H1 (cell line): ENCODE measurements around the gene RAB36. TPM values are rescaled to one million over a fixed set of nuclear protein-coding genes. Genes with fewer than 3 reads are reported as not detected.

Source experiments
- EP300 ChIP-seq, 2 experiments: IDR thresholded peaks; 1 replicate in 1 of 2; 2 replicates in 1 of 2; pipeline ENCODE4 v1.6.1; 2011 to 2012; ENCODE audit warnings: low read depth in 2 of 2, low read length in 2 of 2, mild to moderate bottlenecking in 2 of 2, borderline replicate concordance in 1 of 2, inconsistent platforms in 1 of 2, moderate library complexity in 1 of 2
- SRF ChIP-seq: IDR thresholded peaks from 2 replicates; pipeline ENCODE4 v1.6.1; 2011; ENCODE audit warnings: mild to moderate bottlenecking, low read depth, low read length, moderate library complexity
- TEAD4 ChIP-seq: IDR thresholded peaks from 2 replicates; pipeline ENCODE4 v1.6.1; 2012; ENCODE audit warnings: low read depth, low read length, inconsistent platforms, mixed read lengths
- polyA plus RNA-seq, 7 experiments: library from polyadenylated mRNA; depleted of rRNA in 3 of 7; stranded (reverse) in 5 of 7; unstranded in 2 of 7; fragments of >200 nt in 5 of 7; fragments of 200-250 nt in 2 of 7; gene quantifications; 1 replicate in 5 of 7; 2 replicates in 1 of 7; 4 replicates in 1 of 7; pipeline versions ENCODE4 v1.2.1 to v1.2.3, GENCODE V29; 2011 to 2013; ENCODE audit warnings: missing spikeins in 2 of 7, mixed read lengths in 2 of 7
- total RNA-seq: library from RNA; stranded (reverse); fragmentation: NEBNext Ultra II Directional; extraction: Animal tissue kit (Norgen Biotek cat#: 25700); gene quantifications from 2 replicates; pipeline ENCODE4 v1.2.1, GENCODE V29; 2021

The RAB36 gene
- total and polyA plus RNA-seq, 2 of the 8 experiments (the other 6 are each of a cell fraction or from before 2014, with no cell fraction given): 1.0 to 1.5 TPM

DNA sequence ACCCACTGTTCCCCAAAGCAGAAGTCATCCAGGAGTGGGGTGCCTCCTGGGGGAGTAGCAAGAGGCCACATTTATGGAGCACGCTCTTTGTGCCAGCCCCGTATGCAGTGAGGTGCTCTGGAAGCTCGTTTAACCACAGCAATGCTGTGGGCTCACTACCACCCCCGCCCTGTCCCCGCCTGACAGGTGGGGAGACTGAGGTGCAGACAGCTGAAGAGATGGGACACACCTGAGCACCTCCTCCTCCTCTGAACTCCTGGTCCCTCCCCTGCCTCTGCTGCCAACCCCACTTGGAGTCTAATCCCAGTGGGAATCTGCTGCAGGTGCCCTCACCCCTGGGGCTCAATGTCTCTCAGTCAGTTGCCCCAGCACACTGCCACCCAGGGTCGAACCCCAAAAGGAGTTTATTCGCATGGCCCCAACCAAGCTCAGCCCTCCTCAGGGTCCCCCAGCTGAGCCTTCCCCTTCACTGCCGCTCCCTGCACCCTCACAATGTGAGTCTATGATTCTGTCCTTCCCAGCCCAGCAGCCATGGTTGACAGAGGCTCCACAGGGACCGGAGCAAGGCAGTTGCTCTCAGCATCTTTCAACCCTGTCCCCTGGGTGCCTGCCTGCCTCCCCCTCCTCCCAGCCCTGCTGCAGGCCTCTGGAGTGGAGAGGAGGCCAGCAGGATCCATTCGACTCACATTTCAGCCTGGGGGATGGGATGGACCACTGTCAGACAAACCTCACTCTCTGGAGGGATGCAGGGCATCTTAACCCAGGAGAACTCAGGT, 21.8 kb downstream of the RAB36 start (continued):
- no peak for TF ChIP-seq EP300 (IDR thresholded peaks at IDR 0.05; ENCODE audit: borderline replicate concordance in 1 of 2, low read depth in 2 of 2, low read length in 2 of 2)
- TF ChIP-seq TEAD4: no peak
- TF ChIP-seq SRF: no peak
- TF ChIP-seq, all 59 proteins: peak for 0
